NCI-H2227 treated with DMSO at 0.1 percent for 48 hours (cell line): ENCODE data around the gene MTRR.
"Not testable (repeated sequence)": the region's sequence is repeated elsewhere in the genome, so short reads cannot be mapped to it uniquely, and the experiment has no call there.

Experiments
- DNase-seq: peaks from one replicate; lab custom pipeline; 2025; lab: John Stamatoyannopoulos, UW

MTRR gene

DNA sequence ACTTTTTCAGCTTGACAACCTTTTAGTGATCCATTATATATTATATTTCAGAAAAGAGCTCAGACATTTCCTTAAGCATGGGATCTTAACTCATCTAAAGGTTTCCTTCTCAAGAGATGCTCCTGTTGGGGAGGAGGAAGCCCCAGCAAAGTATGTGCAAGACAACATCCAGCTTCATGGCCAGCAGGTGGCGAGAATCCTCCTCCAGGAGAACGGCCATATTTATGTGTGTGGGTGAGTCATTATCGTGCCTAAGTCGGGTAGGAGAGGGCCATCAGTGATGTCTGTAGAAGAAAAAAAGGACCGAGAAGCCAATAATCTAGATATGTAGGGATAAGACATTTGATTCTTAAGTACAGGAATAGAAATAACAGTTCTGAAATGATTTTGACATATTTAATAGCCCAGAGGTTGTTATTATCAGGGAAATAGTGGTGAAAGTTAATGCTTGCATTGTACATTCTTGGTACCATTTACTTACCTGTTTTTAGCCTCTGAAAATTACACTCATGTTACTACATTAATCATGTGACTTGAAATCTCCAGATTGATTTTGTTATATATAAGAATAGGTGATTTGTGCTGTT, 28.2 kb downstream of the MTRR start:
- DNase-seq: no peak

DNA sequence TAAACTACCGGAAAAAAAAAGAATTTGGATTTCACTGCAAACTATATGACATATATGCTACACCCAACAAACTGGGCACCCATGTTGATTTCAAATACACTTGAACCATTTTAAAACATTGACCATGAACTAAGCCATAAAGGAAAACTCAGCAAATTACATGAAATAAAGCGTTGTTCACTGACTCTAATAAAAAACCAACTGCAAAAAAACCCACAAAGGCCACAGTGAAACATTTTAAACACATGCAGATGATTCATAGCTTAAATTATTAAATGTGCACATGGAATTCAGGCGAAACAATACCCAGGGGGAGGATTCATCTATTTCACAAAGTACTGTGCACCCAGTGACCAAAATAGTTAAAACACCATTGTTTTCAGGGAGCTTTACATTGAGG, 33.3 kb downstream of the MTRR start:
- no peak for DNase-seq

DNA sequence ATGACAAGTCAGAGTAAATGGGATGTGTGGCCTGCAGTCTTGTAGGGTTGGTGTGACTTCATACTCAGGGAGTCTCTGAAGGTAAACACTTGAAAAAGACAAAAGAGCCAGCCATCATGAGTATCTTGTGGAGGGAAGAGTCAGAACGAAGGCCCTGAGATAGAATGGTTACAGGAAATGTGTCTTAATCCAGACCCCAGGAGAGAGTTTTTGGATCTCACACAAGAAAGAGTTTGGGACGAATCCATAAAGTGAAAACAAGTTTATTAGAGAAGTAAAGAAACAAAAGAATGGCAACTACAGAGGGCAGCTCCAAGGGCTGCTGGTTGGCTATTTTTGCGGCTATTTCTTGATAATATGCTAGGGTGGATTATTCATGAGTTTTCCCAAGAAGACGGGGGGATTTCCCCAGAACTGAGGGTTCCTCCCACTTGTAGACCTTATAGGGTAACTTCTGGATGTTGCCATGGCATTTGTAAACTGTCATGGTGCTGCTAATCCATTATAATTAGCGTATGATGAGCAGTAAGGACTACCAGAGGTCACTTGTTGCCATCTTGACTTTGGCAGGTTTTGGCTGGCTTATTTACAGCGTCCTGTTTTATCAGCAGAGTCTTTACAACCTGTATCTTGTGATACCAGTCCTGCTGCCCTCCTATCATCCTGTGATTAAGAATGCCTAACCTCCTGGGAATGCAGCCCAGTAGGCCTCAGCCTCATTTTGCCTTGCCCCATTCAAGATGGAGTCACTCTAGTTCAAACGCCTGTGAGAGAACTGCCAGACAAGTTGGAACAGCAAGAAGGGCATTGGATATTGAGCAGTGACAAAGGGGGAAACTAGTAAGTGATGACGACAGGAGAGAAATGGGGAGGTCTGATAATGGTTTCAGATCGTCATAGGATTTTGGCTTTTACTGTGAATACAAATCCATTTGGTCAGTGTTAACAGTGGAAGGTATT, 34.0 kb downstream of the MTRR start:
- DNase-seq: no peak

DNA sequence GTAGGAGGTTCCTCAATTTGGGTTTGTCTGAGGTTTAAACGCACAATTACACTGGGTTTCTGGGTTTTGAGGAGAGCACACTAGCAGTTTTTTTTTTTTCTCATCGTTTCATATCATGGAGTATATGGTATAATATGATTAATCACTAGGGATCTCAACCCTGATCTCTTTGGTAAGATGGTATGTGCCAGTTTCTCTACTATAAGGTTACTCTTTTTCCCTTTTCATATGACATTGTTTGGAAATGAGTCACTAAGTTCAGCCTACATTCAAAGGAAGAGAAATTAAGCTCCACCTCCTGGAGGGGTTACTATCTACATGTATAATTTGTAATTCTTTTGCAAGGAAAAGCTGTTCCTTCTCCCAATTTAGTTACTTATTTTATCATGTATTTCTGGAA, 35.2 kb downstream of the MTRR start:
- DNase-seq: no peak

DNA sequence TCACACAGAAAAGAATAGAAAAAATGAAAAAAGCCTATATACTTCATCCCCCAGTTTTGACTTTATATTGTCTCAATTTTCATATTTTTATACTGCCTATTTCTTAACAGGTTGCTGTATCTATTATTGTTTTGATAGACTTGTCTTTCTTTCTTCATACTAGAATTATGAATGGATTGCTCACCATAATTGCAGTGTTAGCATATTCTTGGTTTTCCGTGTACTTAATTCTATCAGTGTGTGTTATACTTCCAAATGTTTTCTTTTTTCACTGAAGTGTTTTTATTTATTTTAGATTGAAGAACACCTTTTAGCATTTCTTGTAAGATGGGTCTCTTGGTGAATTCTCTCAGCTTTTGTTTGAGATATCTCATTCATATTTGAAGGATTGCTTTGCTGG, 38.7 kb downstream of the MTRR start:
- DNase-seq: no peak

DNA sequence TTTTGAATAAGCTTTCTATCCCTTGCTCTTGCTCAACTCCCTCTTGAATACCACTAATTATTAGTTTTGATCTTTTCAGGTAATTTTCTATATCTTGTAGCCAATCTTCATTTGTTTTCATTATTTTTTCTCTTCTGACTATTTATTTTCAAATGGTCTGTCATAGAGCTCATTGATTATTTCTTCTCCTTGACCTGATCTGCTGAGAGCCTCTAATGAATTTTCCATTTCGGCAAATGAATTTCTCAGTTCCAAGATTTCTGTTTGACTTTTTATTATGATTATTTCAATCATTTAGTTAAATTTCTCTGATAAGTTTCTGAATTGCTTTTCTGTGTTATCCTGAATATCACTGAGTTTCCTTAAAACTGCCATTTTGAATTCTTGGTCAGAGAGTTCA, 39.4 kb downstream of the MTRR start:
- no peak for DNase-seq

DNA sequence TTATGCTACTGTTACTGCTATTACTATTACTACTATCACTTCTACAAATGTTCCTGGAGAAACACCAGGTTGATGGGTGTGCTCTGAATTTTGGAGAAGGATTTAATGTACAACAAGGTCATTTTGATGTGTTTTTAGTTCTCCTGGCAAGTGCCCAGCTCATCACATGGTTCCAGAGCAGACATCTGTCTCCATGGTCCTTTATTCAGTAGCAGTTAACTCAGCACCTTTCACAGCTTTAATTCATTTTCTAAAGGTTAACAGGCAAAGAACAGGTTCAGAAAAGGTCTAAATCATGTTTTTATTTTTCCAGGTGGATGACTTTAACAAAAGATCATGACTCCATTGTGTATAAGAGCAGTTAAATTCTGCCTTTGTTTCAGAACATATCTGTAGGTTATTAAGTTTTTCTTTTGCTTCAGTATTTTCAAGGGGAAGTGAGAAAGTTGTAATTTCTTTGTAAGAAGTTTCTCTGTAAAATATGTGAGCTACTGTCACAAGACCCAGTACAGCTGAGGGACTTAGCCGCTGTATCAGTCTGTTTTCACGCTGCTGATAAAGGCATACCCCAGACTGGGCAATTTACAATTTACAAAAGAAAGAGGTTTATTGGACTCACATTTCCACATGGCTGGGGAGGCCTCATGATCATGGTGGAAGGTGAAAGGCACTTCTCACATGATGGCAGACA, 41.9 kb downstream of the MTRR start:
- no peak for DNase-seq

DNA sequence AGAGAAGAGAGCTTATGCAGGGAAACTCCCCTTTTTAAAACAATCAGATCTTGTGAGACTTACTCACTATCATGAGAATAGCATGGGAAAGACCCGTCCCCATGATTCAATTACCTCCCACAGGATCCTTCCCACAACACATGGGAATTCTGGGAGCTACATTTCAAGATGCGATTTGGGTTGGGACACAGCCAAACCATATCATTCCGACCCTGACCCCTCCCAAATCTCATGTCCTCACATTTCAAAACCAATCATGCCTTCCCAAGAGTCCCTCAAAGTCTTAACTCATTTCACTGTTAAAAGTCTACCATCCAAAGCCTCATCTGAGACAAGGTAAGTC, 42.5 kb downstream of the MTRR start:
- DNase-seq: not testable (repeated sequence)

DNA sequence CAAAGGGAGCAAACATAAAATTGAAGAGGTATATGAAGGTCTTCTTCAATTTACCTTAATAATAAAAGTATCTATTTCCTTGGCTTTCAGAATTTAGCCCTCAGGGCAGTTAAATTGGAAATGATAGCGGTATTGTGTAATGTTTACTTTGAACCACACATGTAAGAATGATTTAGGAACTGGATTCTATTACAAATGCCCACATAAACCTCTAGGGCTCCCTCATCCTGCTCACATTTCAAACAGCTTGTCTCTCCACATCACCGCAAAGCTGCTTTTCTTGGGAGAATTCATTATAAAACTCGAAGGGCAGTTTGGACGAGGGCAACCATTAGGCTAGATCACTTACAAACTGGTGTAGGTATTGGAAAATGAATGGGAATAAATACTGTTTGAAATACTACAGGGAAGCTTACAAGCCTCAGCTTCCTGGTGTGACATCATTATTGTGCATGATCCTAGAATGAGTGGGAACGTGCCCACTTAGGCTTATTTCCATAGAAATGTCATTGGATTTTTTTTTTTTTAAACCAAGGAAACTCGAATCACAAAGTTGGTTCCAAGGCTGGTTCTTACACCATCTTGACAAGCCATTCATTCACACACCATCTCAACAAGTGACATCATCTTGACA, 47.3 kb downstream of the MTRR start:
- DNase-seq: no peak

DNA sequence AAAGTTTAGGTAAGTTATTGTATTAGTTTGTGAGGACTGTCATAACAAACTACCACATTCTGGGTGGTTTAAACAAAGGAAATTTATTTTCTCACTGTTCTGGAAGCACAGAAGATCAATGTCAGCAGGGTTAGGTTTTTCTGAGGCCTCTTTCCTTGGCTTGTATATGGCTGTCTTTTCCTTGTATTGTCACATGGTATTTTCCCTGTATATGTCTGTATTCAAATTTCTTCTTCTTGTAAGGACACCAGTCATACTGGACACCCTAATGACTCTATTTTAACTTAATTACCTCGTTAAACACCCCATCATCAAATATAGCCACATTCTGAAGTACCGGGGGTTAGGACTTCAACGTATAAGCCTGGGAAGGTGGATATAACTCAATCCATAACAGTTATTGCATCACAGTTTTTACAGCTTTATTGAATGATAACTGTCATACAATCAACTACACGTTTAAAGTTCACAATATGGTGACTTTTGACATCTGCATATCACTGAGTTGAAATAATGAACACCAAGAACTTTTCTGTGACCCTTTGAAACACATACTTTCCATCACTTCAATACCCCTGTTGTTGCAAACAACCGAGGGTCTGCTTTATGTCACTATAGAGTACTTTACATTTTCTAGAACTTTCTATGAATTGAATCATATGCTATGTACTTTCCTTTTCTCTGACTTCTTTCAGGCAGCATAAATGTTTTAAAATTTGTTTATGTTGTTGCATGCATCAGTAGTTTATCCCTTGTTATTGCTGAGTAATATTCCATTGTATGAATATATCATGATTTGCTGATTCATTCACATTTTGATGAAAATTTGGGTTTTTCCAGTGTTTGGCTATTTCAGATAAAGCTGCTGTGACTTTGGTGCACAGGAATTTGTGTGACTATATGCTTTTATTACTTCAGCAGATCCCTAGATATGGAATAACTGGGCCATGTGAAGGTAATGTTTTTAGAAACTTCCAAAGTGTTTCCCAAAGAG, 48.5 kb downstream of the MTRR start:
- no peak for DNase-seq

DNA sequence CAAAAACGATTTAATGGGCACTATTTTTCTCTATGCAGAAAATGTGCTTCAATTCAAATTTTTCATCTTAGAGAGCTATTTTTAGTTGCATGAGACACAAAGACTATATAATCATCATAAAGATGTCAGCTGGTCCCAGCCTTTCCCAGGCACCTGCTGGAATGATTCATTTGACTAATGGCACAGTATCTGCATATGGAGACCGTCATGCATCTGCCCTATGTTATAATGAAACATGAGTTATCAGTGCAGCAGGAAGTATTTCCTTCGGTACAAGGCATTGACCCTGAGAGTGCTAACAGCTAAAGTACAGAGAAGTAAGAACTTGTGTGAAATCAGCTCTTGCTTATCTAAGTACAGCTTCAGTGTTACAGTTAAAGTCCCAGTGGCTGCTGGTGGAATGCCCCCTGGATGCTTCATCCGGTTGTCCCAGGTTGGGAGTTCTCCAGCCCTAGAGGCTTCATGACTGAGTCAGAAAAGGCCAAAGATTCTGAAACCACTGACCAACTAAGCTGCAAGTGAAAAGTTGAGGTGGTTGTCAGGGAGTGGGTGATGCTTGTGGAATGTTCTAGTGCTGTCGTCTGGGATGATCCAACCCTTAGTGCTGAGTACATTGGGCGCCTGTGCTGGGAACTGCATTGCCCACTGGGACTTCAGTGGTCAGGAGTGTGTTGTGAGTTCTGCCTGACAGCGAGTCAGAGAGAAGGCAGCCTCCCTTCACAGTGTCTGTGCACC, 57.2 kb downstream of the MTRR start:
- no peak for DNase-seq

DNA sequence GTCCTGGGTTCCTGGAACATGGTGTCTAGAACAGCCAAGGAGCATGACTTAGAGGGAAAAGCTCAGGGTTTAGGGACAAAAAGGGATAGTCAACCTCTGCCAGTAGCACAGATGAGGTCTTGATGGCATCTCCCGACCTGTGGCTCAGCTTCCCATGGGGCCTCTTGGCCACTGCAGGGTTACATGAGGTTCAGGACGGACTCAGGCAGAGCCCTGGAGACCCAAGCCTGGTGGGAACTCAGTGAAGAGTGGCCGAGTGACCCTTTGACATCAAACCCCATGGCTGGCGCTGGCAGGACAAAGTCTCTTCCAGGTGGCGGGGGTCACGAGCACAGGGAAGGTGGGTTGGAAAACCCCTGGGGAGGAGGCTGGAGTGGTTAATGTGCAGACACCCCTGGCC, 57.8 kb downstream of the MTRR start:
- DNase-seq: no peak

DNA sequence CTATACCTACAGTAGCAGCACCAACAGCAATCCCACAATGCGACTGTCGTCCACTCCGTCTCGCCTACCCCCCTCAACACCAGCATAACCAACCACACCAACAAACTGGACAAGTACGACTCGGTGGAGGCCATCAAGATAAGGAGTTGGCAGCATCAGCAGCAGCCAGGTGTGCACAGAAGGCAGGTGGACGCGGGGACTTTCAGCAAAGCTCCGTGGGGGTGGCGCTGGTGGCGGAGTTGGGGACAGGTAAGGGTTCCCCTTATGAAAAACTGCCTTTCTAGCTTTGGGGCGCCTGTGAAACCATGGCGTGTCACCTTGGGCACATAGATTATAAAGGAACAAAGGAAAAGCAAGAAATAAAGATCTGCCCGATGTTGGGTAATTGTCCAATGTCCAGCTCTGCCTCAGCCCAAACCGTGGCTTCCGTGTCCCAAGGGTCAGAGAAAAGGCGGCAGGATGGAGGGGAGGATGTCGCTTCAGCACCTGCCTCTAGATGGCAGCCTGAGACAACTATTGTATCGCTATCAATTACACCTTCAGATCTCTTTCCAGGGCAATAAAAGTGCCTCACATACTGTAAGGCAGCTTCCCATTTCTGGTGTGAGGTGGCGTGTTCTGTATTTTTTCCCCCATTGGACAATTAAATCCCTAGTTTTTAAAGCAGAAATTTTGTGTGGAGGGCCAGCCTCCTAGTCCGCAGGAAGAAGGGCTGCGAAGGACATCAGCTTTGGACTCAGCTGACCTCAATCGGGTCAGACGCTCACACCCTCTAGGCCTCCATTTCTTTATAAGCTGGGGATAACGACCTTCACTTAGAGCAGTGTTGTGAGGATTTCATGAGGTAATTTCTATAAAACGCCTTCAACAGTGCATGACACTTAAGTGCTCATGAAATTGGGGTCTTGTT, 58.8 kb downstream of the MTRR start:
- DNase-seq: peak; percentile 40

DNA sequence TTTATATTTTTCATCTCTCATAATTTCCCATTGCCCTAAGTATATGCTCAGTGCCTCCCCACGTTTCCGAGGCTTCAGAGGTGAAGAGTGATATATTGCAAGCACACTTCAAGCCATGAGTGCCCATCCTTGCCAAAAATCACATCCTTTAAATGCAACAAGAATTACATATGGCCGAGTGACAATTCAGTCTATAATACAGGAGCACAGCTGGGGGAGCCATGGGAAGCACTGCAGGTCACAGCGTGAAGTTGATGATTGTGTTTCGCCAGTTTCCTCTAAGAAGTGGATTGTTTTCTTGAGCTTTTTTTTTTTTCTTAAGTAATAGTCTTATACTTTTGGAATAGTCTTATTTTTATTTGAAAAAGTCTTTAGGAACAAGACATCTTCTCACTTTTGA, 61.1 kb downstream of the MTRR start:
- no peak for DNase-seq

DNA sequence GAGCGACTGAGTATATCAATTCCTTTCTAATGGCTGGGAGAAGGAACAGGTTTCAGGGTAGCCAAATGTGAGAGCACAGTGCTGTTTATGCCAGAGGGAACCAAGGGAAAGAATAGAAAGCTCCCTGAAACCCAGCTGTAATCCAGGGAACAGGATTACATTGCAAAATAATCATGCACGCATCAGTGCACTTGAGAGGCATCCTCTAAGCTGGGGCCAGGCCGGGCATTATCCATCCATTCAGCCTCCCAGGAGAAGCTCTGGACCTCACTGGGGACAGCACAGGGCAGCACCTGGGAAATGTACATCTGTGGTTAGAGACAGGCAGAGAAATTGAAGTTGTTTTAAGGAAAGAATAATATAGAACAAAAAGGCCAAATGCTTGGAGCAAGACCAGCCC, 72.7 kb downstream of the MTRR start:
- DNase-seq: no peak

DNA sequence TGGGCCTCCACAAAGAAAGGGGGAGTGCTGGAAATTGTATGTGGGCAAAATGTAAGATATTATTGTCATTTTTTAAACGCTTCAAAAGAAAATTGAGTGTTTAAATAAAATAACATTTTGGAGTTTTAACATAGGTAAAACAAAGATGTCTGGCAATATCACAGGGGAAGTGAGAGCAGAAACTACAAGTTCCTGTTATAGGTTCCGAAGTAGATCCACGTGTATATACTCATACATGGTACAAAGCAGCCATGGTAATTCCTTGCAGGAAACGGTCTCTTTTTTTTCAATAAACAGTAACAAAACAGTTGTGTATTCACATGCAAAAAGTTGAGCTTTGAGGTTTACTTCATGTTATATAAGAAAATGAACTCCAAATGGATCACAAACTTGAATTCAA, 78.4 kb downstream of the MTRR start:
- no peak for DNase-seq
